ENCODE measurements around the gene DUT.
A peak's percentile ranks its signal among the peaks of the same experiment; 100 is the strongest.

The DUT gene

GRCh38 chr15:48337607-48338006 lies 6.4 kb downstream of the DUT start:
- Histone ChIP-seq H3K9me3 (ENCODE audit: severe bottlenecking) (no peaks in the 10 kb centered on the region), H3K36me3 (peaks cover 66% of the 10 kb centered on the region), H3K27ac (no peak overlapping the region), H3K4me3 (ENCODE audit: low read depth, low read length) (no peak overlapping the region), H3K27me3 (ENCODE audit: insufficient read depth, low read depth, severe bottlenecking) (no peaks in the 10 kb centered on the region)
- TF ChIP-seq, protein P1, sequence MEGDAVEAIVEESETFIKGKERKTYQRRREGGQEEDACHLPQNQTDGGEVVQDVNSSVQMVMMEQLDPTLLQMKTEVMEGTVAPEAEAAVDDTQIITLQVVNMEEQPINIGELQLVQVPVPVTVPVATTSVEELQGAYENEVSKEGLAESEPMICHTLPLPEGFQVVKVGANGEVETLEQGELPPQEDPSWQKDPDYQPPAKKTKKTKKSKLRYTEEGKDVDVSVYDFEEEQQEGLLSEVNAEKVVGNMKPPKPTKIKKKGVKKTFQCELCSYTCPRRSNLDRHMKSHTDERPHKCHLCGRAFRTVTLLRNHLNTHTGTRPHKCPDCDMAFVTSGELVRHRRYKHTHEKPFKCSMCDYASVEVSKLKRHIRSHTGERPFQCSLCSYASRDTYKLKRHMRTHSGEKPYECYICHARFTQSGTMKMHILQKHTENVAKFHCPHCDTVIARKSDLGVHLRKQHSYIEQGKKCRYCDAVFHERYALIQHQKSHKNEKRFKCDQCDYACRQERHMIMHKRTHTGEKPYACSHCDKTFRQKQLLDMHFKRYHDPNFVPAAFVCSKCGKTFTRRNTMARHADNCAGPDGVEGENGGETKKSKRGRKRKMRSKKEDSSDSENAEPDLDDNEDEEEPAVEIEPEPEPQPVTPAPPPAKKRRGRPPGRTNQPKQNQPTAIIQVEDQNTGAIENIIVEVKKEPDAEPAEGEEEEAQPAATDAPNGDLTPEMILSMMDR (IDR thresholded peaks at IDR 0.05; ENCODE audit: low read depth, low read length), result no peak
- DNase-seq, result no peak

- no peak overlapping the region for H3K4me3 ChIP-seq (ENCODE audit: low read depth, low read length)
- H3K9me3 ChIP-seq (ENCODE audit: severe bottlenecking), result no peaks in the 10 kb centered on the region
- no peak for DNase-seq
- TF ChIP-seq, protein P1 (IDR thresholded peaks at IDR 0.05; ENCODE audit: low read depth, low read length), result no peak
- H3K36me3 ChIP-seq, result peaks cover 60% of the 10 kb centered on the region
- no peak overlapping the region for H3K27ac ChIP-seq
- no peaks in the 10 kb centered on the region for H3K27me3 ChIP-seq (ENCODE audit: insufficient read depth, low read depth, severe bottlenecking)
These were observed 8.9 kb downstream of the DUT start for GRCh38 chr15:48340111-48340510.

DNA sequence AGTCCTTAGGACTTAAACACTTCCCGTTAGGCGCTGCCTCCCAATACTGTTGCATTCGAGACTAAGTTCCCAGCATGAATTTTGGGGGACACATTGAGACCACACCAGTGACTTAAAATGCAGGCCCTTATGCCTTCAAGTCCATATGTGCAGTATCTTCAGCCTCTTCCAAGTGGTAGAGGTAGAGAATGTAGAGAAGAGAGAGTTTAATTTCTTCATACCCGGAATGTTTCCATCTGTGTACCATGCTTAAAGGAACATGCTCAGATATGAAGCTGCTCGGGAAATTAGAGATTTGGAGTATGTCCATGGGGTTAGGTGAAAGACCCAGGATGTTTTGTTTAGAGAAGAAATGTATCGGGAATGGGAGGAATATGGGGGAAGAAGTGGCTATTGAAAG lies 12.6 kb downstream of the DUT start:
- TF ChIP-seq, protein P1 (IDR thresholded peaks at IDR 0.05; ENCODE audit: low read depth, low read length), result no peak
- H3K36me3 ChIP-seq, result peaks cover 32% of the 10 kb centered on the region
- no peak overlapping the region for H3K27ac ChIP-seq
- no peaks in the 10 kb centered on the region for H3K9me3 ChIP-seq (ENCODE audit: severe bottlenecking)
- no peak overlapping the region for H3K4me3 ChIP-seq (ENCODE audit: low read depth, low read length)
- no peaks in the 10 kb centered on the region for H3K27me3 ChIP-seq (ENCODE audit: insufficient read depth, low read depth, severe bottlenecking)
- DNase-seq, result no peak

DNA sequence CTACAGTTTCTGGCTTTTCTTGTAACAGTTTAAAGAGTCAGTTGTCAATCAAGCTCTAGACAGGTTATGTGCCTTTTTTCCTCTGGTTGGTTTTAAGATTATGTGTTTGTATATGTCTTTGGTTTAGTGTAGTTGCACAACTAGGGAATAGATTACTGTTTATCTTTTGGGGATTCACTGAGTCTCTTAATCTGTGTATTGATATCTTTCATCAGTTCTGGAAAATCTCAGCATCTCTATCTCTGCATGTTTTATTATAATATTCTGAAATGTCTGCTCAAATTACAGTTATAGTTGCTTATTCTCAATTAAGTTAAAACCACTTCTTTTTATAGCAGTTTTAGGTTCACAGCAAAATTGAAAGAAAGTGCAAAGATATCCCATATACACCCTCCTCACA lies 14.3 kb downstream of the DUT start:
- Histone ChIP-seq H3K9me3 (ENCODE audit: severe bottlenecking) (no peaks in the 10 kb centered on the region), H3K36me3 (peaks cover 26% of the 10 kb centered on the region), H3K27me3 (ENCODE audit: insufficient read depth, low read depth, severe bottlenecking) (no peaks in the 10 kb centered on the region), H3K27ac (no peak overlapping the region), H3K4me3 (ENCODE audit: low read depth, low read length) (no peak overlapping the region)
- TF ChIP-seq, protein P1 (IDR thresholded peaks at IDR 0.05; ENCODE audit: low read depth, low read length), result no peak
- no peak for DNase-seq

GRCh38 chr15:48352474-48353072 lies 21.3 kb downstream of the DUT start:
- peak; percentile 66 for DNase-seq
- no peaks in the 10 kb centered on the region for H3K9me3 ChIP-seq (ENCODE audit: severe bottlenecking)
- H3K4me3 ChIP-seq (ENCODE audit: low read depth, low read length), result no peak overlapping the region
- H3K27me3 ChIP-seq (ENCODE audit: insufficient read depth, low read depth, severe bottlenecking), result no peaks in the 10 kb centered on the region
- no peak overlapping the region for H3K27ac ChIP-seq
- TF ChIP-seq, protein P1 (IDR thresholded peaks at IDR 0.05; ENCODE audit: low read depth, low read length), result peak; percentile 66
- no peaks in the 10 kb centered on the region for H3K36me3 ChIP-seq

GRCh38 chr15:48354694-48355303 lies 23.6 kb downstream of the DUT start:
- Histone ChIP-seq H3K36me3 (no peaks in the 10 kb centered on the region), H3K27ac (no peak overlapping the region), H3K4me3 (ENCODE audit: low read depth, low read length) (no peak overlapping the region), H3K27me3 (ENCODE audit: insufficient read depth, low read depth, severe bottlenecking) (no peaks in the 10 kb centered on the region), H3K9me3 (ENCODE audit: severe bottlenecking) (no peaks in the 10 kb centered on the region)
- no peak for DNase-seq
- TF ChIP-seq, protein P1 (IDR thresholded peaks at IDR 0.05; ENCODE audit: low read depth, low read length), result no peak

All from WERI-Rb-1 (cell line).